ENCODE measurements around the gene FAM229B. TPM values are rescaled to one million over a fixed set of nuclear protein-coding genes. Genes with fewer than 3 reads are reported as not detected.

FAM229B gene
- total RNA-seq, 1 donor = 19.2 TPM

DNA sequence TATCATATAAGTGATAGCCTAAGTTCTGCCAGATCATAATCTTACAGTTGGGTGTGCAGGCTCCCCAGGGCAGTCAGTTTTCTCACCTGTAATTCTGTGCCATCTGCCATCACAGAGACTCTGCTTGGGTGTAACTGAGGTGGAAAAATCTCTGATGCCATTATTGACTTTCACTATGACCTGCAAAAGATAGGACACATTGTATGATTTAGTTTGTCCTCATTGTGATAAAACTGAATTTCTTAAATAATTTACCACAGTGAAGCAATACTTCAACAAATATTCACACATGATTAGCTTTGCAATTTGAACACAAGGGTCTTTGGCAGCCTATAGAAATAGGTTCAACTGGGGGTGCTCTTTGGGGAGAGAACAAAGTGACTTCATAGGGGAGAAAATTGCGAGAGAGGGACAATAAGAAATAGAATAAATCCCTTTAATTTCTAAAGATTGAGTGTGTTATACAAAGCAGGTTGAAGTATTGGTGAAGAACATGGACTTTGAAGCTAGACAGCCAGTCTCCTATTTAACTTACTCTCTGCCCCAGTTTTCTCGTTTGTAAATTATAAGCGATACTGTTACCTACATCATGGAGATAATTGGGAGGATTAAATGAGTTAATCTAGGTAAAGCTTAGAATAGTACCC lies 27.3 kb downstream of the FAM229B start:
- H3K4me3 ChIP-seq (ENCODE audit: low read depth, low read length) = no peak overlapping the region
- TF ChIP-seq, protein P1, sequence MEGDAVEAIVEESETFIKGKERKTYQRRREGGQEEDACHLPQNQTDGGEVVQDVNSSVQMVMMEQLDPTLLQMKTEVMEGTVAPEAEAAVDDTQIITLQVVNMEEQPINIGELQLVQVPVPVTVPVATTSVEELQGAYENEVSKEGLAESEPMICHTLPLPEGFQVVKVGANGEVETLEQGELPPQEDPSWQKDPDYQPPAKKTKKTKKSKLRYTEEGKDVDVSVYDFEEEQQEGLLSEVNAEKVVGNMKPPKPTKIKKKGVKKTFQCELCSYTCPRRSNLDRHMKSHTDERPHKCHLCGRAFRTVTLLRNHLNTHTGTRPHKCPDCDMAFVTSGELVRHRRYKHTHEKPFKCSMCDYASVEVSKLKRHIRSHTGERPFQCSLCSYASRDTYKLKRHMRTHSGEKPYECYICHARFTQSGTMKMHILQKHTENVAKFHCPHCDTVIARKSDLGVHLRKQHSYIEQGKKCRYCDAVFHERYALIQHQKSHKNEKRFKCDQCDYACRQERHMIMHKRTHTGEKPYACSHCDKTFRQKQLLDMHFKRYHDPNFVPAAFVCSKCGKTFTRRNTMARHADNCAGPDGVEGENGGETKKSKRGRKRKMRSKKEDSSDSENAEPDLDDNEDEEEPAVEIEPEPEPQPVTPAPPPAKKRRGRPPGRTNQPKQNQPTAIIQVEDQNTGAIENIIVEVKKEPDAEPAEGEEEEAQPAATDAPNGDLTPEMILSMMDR (IDR thresholded peaks at IDR 0.05; ENCODE audit: insufficient read depth, low read length) = no peak
- no peak for DNase-seq (ENCODE audit: low read depth)

DNA sequence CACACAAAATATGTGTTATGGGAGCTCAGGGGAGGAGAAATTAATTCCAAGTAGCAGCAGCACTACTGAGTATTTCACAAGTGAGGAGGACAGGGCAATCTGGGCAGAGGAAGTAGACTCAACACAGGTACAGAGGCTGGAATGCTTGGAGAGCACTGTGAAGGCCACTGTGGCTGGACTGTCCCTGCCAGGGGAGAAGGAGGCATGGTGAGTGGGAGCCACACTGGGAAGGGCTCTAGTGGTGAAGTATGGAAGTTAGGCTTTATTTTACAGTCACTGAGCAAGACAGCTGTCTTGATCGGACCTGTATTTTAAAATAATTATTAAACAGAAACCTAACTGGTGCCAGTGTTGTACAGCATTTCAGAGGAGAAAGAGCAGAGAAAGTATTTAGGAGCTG lies 28.8 kb downstream of the FAM229B start:
- DNase-seq (ENCODE audit: low read depth) = no peak
- H3K4me3 ChIP-seq (ENCODE audit: low read depth, low read length) = no peak overlapping the region
- TF ChIP-seq, protein P1 (IDR thresholded peaks at IDR 0.05; ENCODE audit: insufficient read depth, low read length) = no peak

DNA sequence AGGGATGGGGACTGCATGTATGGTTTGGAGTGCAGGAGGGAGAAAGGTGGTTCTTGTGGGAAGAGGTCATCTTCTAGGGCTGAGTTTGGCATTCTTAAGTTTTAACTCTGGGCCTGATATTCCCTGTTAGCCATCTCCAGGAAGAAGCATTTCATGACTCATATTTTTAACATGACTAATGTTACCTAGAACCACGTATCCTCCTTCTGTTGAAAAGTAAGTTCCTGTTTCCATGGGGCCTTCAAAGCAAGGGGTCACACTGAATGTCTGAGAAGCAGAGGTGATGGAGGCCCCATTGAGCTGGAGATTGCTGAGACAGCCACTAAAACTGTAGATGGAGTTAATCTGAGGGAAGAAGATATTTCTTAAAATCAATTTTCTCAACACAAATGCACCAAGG lies 30.2 kb downstream of the FAM229B start:
- peak; percentile 12 for DNase-seq (ENCODE audit: low read depth)
- TF ChIP-seq, protein P1 (IDR thresholded peaks at IDR 0.05; ENCODE audit: insufficient read depth, low read length) = no peak
- H3K4me3 ChIP-seq (ENCODE audit: low read depth, low read length) = no peak overlapping the region

DNA sequence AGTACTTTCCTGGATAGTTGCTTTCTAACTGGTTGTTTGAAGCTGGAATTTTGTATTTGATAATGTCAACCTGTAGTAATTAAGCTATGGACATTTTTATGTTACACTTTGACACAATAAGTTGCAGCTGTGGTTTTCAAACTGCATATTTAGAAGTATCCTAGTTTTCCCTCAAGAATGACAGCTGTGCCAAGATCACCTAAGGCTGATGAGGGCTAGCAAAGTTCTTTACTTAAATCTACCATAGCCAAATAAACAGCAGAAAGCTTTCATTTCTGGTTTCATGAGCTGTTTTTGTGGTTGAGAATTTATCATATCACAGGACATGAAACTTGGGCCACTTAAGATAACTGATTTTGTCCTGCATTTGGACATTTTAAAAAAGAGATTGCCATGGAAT lies 30.6 kb downstream of the FAM229B start:
- TF ChIP-seq, protein P1 (IDR thresholded peaks at IDR 0.05; ENCODE audit: insufficient read depth, low read length) = no peak
- H3K4me3 ChIP-seq (ENCODE audit: low read depth, low read length) = no peak overlapping the region
- no peak for DNase-seq (ENCODE audit: low read depth)

DNA sequence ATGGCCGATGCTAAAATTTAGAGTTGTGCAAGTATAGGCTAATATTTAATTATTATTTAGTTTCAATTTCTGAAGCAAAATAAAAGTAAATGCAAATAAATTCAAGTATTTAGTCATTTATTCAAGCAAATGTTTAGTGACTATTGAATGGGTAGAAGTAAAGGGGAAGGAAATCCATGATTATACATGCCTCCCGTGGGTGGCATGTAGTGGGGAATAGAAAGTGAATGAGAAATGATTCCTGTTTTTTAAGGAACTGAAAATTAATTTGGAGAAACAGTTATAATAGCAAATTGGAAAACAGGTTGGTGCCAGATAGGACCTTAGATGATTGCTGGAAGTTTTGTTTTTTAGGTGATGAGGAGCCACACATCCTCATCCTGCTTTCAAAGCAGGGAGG lies 35.4 kb downstream of the FAM229B start:
- no peak for DNase-seq (ENCODE audit: low read depth)
- TF ChIP-seq, protein P1 (IDR thresholded peaks at IDR 0.05; ENCODE audit: insufficient read depth, low read length) = no peak
- no peak overlapping the region for H3K4me3 ChIP-seq (ENCODE audit: low read depth, low read length)

DNA sequence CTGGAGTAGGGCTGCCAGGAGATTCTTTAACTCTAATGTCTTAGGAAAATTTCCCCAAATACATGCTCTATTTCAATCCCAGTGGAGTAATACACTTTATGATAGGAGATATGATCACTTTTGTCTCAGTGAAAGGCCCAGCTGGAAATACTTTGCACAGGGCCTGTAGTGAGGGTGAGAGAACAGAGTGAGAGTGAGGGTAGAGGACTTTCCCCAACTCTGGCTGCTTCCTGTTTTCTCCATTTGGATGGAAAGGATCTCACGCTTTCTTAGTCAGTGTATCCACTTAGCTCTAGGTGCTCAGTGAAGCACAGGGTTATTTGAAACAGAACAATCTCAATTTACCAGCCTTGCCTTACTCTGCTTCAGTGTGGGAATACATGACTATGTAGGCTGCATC lies 36.6 kb downstream of the FAM229B start:
- DNase-seq (ENCODE audit: low read depth) = no peak
- TF ChIP-seq, protein P1 (IDR thresholded peaks at IDR 0.05; ENCODE audit: insufficient read depth, low read length) = no peak
- no peak overlapping the region for H3K4me3 ChIP-seq (ENCODE audit: low read depth, low read length)

DNA sequence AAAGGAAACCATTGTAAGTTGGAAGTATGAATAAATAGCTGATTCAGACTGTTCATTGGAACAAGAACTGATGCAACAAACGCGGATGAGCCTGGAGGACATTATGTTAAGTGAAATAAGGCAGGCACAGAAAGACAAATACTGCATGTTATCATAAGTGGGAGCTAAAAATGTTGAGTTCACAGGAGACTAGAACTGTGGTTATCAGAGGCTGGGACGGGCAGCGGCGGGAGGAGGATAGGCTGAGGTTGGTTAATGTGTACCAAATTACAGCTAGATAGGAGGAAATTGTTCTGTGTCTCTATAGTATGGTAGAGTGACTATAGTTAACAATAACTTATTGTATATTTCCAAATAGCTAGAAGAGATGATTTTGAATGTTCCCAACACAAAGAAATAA lies 40.8 kb downstream of the FAM229B start:
- no peak overlapping the region for H3K4me3 ChIP-seq (ENCODE audit: low read depth, low read length)
- TF ChIP-seq, protein P1 (IDR thresholded peaks at IDR 0.05; ENCODE audit: insufficient read depth, low read length) = no peak
- no peak for DNase-seq (ENCODE audit: low read depth)

Data from fibroblast of the aortic adventitia (primary cell).